BLaER1 (cell line): ENCODE measurements around the gene GTF3C4.

ENCODE experiments used
- H3K27ac ChIP-seq: shearing (Covaris generic); formaldehyde crosslinking; 2 replicates; pipeline ENCODE4 v1.8.1; 2022
- H3K27me3 ChIP-seq: shearing (Covaris generic); formaldehyde crosslinking; 2 replicates; pipeline ENCODE4 v1.8.1; 2022
- H3K36me3 ChIP-seq: shearing (Covaris generic); formaldehyde crosslinking; 2 replicates; pipeline ENCODE4 v1.8.1; 2022
- H3K4me1 ChIP-seq: shearing (Covaris generic); formaldehyde crosslinking; 2 replicates; pipeline ENCODE4 v1.8.1; 2022
- H3K4me2 ChIP-seq: shearing (Covaris generic); formaldehyde crosslinking; 2 replicates; pipeline ENCODE4 v1.8.1; 2022
- H3K4me3 ChIP-seq: shearing (Covaris generic); formaldehyde crosslinking; 2 replicates; pipeline ENCODE4 v1.8.1; 2022
- H3K9ac ChIP-seq: shearing (Covaris generic); formaldehyde crosslinking; 2 replicates; pipeline ENCODE4 v1.8.1; 2022
- H3K9me3 ChIP-seq: shearing (Covaris generic); formaldehyde crosslinking; 2 replicates; pipeline ENCODE4 v1.8.1; 2022
- H4K20me1 ChIP-seq: shearing (Covaris generic); formaldehyde crosslinking; 2 replicates; pipeline ENCODE4 v1.8.1; 2022
- Cebpa-rat ChIP-seq: shearing (Covaris generic); IDR thresholded peaks from 2 replicates; pipeline ENCODE4 v1.8.1; 2022

The GTF3C4 gene

DNA sequence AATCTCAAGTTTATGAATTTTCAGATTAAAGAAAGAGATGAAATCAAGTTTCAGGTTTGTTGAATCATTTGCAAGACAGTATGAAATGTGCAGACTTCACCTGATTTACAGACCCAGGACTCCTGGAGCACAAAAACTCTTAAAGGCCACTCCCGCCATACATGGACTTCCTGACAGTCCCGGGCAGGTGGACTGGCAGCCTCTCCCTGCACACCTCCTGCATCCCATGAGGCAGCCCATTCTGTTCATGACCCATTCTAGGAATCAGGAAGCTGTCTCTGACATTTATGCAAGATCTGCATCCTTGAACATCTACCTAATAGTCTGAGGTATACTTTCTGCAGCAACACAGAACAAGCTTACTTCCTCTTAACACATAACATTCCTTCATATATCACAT, 6.4 kb upstream of the GTF3C4 start:
- Histone ChIP-seq H3K9me3 (no peaks in the 10 kb centered on the region), H3K4me3 (no peak overlapping the region), H3K4me2 (no peak overlapping the region), H3K27ac (no peak overlapping the region), H3K27me3 (no peaks in the 10 kb centered on the region), H3K9ac (no peak overlapping the region), H4K20me1 (peaks cover 76% of the 10 kb centered on the region), H3K36me3 (peaks cover 65% of the 10 kb centered on the region), H3K4me1 (0 out of 2 replicates have a peak, but pooled peaks cover 9% of the 10 kb centered on the region)
- TF ChIP-seq Cebpa-rat = no peak

DNA sequence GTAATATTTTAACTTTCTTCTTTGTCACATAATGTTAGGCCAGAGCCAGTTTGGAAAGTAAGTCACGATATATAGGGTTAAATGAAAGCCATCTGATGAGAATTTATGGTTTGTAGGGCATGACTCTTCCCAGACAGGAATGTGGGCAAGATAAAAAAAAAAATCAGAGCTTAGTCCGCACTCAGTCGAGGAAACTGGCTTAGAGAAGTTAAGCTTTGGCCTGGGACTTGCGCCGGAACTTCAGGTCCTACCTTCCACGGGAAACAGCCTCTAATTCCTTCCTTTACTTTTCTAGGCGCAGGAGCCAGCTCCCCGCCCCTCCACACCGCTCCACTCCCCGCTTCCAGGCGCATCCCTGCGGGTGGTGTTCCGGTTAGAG, 956 bp upstream of the GTF3C4 start:
- H3K4me1 ChIP-seq = peaks cover 40% of the 10 kb centered on the region
- H3K4me2 ChIP-seq = peak overlapping the region; percentile 84
- H4K20me1 ChIP-seq = peaks cover 65% of the 10 kb centered on the region
- peak overlapping the region; percentile 97 for H3K9ac ChIP-seq
- H3K36me3 ChIP-seq = peaks cover 23% of the 10 kb centered on the region
- H3K9me3 ChIP-seq = no peaks in the 10 kb centered on the region
- TF ChIP-seq Cebpa-rat = no peak
- H3K27ac ChIP-seq = peak overlapping the region; percentile 97
- H3K27me3 ChIP-seq = no peaks in the 10 kb centered on the region
- H3K4me3 ChIP-seq = peak overlapping the region; percentile 94

DNA sequence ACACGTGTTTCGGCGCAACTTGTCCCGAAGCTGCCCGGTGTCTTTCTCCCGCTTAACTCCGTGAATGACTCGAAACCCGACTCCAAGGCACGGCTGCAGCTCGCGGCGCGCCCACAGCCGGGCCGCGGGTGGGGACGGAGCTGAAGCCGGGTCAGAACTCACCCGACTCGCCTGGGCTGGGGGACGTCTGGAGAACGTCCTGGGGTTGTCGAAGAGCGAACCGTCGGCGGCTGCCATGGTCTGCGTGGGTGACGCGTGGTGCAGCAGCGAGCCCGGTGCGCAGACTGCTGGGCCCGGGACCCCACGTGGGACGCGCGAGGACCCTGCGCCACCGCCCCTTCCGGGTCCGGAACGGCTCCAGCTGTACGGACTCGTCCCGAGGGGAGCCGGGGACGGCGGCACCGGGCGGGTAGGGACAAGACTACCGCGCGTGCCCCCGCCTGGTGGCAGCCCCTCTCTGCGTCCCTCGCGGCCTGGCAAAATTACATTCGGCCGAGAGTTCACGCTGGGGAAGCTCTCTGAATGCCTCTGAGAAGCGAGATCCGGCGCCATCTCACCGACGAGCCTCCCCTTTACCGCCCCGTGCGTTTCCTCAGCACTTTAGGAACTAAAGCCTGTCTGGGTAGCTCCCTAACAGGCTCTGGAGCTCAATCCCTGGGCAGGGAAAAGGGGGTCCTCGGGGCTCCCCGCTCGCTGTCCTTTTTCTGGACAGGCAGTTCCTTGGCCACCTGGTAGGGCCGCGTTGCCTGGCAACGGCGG, 387 bp upstream of the GTF3C4 start, which contains the start of gene DDX31:
TSS of gene DDX31 (minus strand) at position 286 of the 759 bp plus-strand sequence. CDS start at position 237, 49 bp downstream.
- peak within 1 kb of the TSS; percentile 94 for H3K4me3 ChIP-seq
- peak within 1 kb of the TSS; percentile 95 for H3K4me2 ChIP-seq
- H3K9ac ChIP-seq = peak within 1 kb of the TSS; percentile 97
- H3K4me1 ChIP-seq = peaks cover 40% of the 10 kb centered on the region
- H3K27ac ChIP-seq = peak within 1 kb of the TSS; percentile 97
- peaks cover 65% of the 10 kb centered on the region for H4K20me1 ChIP-seq
- no peaks in the 10 kb centered on the region for H3K27me3 ChIP-seq
- no peaks in the 10 kb centered on the region for H3K9me3 ChIP-seq
- H3K36me3 ChIP-seq = peaks cover 23% of the 10 kb centered on the region
- no peak for TF ChIP-seq Cebpa-rat

DNA sequence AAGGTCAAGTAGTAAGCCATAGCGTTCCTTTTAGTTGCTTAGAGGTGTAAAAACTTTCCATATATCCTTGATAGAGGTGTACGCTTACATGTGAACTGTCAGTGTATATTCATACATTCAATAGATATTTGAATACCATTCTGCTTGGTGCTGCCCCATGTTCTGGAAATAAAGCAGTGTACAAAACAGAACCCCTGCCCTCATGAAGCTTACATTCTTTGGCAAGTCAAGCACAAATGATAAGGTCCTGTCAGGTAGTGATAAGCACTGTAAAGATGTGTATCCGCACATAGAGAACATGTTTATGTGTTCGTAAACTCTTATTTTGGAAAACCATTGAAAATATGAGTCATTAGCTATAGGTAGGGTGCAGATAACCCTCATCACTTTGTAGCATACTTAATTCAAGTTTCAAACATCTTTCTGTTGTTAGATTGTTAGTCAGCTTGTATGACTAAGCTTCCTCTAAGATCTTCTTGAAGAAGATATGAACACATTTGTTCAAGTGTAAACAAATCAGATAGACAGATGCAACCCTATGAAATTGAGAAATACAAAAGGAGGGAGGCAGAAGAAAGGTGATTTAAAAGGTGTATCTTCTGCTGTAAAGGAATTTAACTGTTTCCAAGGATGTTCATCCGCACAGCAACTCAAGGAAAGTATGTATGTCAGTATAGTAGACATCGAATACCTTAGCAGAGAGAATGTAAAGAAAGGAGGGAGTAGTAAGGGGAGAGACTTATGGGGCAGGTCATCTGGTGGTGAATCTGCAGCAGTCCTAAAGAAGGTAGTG, 1.6 kb downstream of the GTF3C4 start:
- H3K27me3 ChIP-seq = no peaks in the 10 kb centered on the region
- peak overlapping the region; percentile 97 for H3K9ac ChIP-seq
- H3K4me1 ChIP-seq = peaks cover 40% of the 10 kb centered on the region
- peak overlapping the region; percentile 97 for H3K27ac ChIP-seq
- no peak for TF ChIP-seq Cebpa-rat
- H4K20me1 ChIP-seq = peaks cover 65% of the 10 kb centered on the region
- H3K4me2 ChIP-seq = peak overlapping the region; percentile 95
- H3K36me3 ChIP-seq = peaks cover 11% of the 10 kb centered on the region; the same call in 1 of the 2 replicates
- peak overlapping the region; percentile 94 for H3K4me3 ChIP-seq
- no peaks in the 10 kb centered on the region for H3K9me3 ChIP-seq

DNA sequence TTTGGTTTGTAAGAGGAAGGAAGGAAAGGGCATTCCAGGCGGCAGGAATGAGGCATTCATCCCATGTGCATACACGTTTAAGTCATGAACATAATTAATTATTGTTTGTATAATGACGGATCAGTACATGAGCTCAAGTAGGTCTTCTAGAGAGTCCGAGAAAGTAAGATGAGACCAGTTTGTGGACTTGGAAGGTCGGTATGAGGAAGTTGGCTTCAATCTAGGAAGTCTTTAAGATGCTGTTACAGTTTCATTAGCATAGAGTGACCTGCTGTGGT, 2.1 kb downstream of the GTF3C4 start:
- H3K27ac ChIP-seq = no peak overlapping the region
- TF ChIP-seq Cebpa-rat = no peak
- H3K36me3 ChIP-seq = peaks cover 15% of the 10 kb centered on the region
- no peaks in the 10 kb centered on the region for H3K9me3 ChIP-seq
- peak overlapping the region; percentile 94 for H3K4me3 ChIP-seq
- H3K4me2 ChIP-seq = peak overlapping the region; percentile 95
- H4K20me1 ChIP-seq = peaks cover 68% of the 10 kb centered on the region
- no peaks in the 10 kb centered on the region for H3K27me3 ChIP-seq
- H3K4me1 ChIP-seq = peaks cover 40% of the 10 kb centered on the region
- peak overlapping the region; percentile 38; the same call in 1 of the 2 replicates for H3K9ac ChIP-seq

DNA sequence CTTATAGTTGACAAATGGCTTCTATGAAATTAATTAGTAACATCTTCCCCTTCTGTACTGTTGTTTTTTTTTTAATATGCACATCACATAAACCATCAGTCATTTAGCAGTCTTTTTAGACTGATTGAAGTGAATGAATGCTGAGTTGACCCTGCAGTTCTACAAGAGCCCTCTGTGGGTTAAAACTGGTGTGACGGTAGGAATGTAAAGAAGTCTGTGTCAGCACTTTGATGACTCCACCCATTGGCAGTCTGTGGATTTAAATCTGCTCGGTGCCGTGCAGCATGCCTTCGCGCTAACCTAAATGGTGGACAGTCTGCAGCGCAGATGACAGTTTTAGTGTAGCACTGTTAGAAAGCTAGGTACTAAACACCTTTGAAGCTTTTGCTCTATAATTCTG, 3.1 kb downstream of the GTF3C4 start:
- no peak overlapping the region for H3K4me3 ChIP-seq
- no peak overlapping the region for H3K9ac ChIP-seq
- no peaks in the 10 kb centered on the region for H3K9me3 ChIP-seq
- peaks cover 35% of the 10 kb centered on the region for H3K4me1 ChIP-seq
- peak overlapping the region; percentile 95 for H3K4me2 ChIP-seq
- H4K20me1 ChIP-seq = peaks cover 78% of the 10 kb centered on the region
- no peaks in the 10 kb centered on the region for H3K27me3 ChIP-seq
- H3K36me3 ChIP-seq = peaks cover 25% of the 10 kb centered on the region
- TF ChIP-seq Cebpa-rat = no peak
- no peak overlapping the region for H3K27ac ChIP-seq

DNA sequence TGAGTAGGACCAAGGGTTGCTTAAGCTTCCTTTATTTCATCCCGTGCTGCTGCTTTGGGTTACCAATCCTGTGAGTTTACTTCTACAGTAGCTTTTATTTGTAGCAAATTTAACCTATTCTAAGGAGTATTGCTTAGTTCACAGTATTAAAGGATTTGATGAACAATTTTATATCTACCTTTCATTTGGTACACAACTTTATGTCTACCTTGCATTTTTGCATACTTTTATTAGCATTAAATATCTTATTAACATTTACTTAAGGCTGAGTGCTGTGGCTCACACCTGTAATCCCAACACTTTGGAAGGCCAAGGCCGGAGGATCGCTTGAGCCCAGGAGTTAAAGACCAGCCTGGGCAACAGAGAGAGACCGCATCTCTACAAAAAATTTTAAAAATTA, 4.2 kb downstream of the GTF3C4 start:
- H3K27ac ChIP-seq = no peak overlapping the region
- no peak for TF ChIP-seq Cebpa-rat
- H3K9ac ChIP-seq = no peak overlapping the region
- H3K9me3 ChIP-seq = no peaks in the 10 kb centered on the region
- H3K36me3 ChIP-seq = peaks cover 36% of the 10 kb centered on the region
- no peaks in the 10 kb centered on the region for H3K27me3 ChIP-seq
- H3K4me2 ChIP-seq = no peak overlapping the region
- no peak overlapping the region for H3K4me3 ChIP-seq
- peaks cover 89% of the 10 kb centered on the region for H4K20me1 ChIP-seq
- peaks cover 30% of the 10 kb centered on the region for H3K4me1 ChIP-seq

DNA sequence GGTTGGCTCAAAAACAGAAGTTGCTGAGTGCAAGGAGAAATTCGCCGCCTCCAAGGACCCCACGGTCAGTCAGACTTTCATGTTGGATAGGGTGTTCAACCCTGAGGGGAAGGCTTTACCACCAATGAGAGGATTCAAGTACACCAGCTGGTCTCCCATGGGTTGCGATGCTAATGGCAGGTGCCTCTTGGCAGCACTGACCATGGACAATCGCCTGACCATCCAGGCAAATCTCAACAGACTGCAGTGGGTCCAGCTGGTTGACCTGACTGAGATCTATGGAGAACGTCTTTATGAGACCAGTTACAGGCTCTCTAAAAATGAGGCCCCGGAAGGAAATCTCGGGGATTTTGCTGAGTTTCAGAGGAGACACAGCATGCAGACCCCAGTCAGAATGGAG, 7.7 kb downstream of the GTF3C4 start:
- H4K20me1 ChIP-seq = peaks cover 100% of the 10 kb centered on the region
- H3K27me3 ChIP-seq = no peaks in the 10 kb centered on the region
- no peak overlapping the region for H3K9ac ChIP-seq
- H3K4me3 ChIP-seq = no peak overlapping the region
- no peak overlapping the region for H3K4me2 ChIP-seq
- H3K9me3 ChIP-seq = no peaks in the 10 kb centered on the region
- no peak overlapping the region for H3K27ac ChIP-seq
- TF ChIP-seq Cebpa-rat = no peak
- peaks cover 11% of the 10 kb centered on the region for H3K4me1 ChIP-seq
- peaks cover 69% of the 10 kb centered on the region for H3K36me3 ChIP-seq

DNA sequence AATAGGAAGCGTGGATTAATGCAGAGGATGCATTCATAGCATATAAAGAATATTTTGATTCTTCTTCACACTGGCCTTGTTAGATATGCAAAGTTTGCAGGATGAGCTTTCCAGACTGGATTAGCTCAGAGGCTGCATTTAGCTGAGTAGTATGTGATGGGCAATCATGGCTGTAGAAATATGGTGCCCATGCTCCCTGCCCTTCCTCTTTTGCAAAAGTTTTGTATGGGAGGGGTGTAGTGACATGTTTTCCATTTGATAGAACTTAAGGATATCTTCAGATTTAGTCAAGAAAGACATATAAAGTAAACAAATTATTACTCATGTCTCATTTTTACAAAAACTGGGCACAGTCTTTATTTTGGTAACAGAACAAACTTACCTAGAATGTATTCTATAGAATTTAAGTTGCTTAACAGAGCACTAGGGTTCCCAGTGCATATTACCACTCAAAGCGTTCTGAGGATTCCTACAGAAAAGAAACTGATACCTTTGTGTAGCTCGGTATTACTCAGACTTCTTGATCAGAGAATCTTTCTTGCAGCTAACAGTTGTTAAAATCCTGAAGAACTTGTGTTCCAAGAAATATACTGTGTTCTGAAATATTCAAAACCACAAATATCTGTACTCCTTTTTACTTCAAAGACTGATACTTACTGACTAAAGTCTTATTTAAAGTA, 9.8 kb downstream of the GTF3C4 start:
- no peak overlapping the region for H3K4me3 ChIP-seq
- TF ChIP-seq Cebpa-rat = no peak
- H3K9ac ChIP-seq = no peak overlapping the region
- no peaks in the 10 kb centered on the region for H3K9me3 ChIP-seq
- H4K20me1 ChIP-seq = peaks cover 100% of the 10 kb centered on the region
- peaks cover 79% of the 10 kb centered on the region for H3K36me3 ChIP-seq
- no peaks in the 10 kb centered on the region for H3K27me3 ChIP-seq
- no peaks in the 10 kb centered on the region for H3K4me1 ChIP-seq
- no peak overlapping the region for H3K27ac ChIP-seq
- H3K4me2 ChIP-seq = no peak overlapping the region

DNA sequence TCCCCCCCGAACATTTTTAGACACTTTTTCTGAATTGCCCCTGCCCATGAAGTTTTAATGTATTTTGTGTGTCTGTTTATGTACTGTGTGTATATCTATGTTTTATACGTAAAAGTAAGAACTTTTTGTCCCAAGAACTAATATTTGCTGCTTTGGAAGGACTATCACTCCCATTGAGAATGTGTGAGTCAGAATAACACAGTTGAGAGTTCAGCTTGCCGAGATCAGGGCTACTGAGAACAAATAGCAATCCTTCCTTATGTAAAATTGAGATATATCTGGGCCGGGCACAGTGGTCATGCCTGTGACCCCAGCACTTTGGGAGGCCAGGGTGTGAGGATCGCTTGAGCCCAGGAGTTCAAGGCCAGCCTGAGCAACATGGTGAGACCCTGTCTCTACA, 11.3 kb downstream of the GTF3C4 start:
- Histone ChIP-seq H3K4me2 (no peak overlapping the region), H4K20me1 (peaks cover 100% of the 10 kb centered on the region), H3K9ac (no peak overlapping the region), H3K36me3 (peaks cover 94% of the 10 kb centered on the region), H3K4me3 (no peak overlapping the region), H3K27ac (no peak overlapping the region), H3K9me3 (no peaks in the 10 kb centered on the region), H3K27me3 (no peaks in the 10 kb centered on the region), H3K4me1 (no peaks in the 10 kb centered on the region)
- TF ChIP-seq Cebpa-rat = no peak
